Activated T-cell treated with anti-CD3 and anti-CD28 coated beads, Interleukin-2, amount 50 U/mL, for 72 hours (primary cell): Measurements from ENCODE around the gene ARHGAP22. TPM values are rescaled to one million over a fixed set of nuclear protein-coding genes. Genes with fewer than 3 reads are reported as not detected.

Experiments
- ATAC-seq, 2 donors: fragments of 150-1000 bp; cut with Tn5 transposase; replicated peaks in 1 of 2; 2 replicates each; pipeline ENCODE4 v1.10.0; 2021; ENCODE audit warnings: moderate library complexity in 2 of 2, mild to moderate bottlenecking in 1 of 2
- DNase-seq, 2 donors: peaks; one replicate each; pipeline ENCODE4 v3.0.0; 2021 to 2022; ENCODE audit warnings: mixed read lengths in 1 of 2
- H3K27ac Mint-ChIP-seq: one replicate; pipeline ENCODE4 v1.8.0; 2022; ENCODE audit warnings: mild to moderate bottlenecking, moderate library complexity, mixed read lengths
- H3K27me3 Mint-ChIP-seq: one replicate; pipeline ENCODE4 v1.8.0; 2022; ENCODE audit warnings: low read depth, mixed read lengths
- H3K36me3 Mint-ChIP-seq, 2 donors: one replicate each; pipeline ENCODE4 v1.8.0; 2022; ENCODE audit warnings: mixed read lengths in 2 of 2, mild to moderate bottlenecking in 1 of 2; ENCODE audit not compliant: insufficient read depth in 2 of 2
- H3K4me1 Mint-ChIP-seq: one replicate; pipeline ENCODE4 v1.8.0; 2022; ENCODE audit warnings: low read depth, mixed read lengths
- H3K4me3 Mint-ChIP-seq, 2 donors: one replicate each; pipeline ENCODE4 v1.8.0; 2022; ENCODE audit warnings: mild to moderate bottlenecking in 2 of 2, mixed read lengths in 2 of 2, moderate library complexity in 2 of 2
- H3K9me3 Mint-ChIP-seq, 2 donors: one replicate each; pipeline ENCODE4 v1.8.0; 2022; ENCODE audit warnings: mixed read lengths in 2 of 2
- total RNA-seq, 2 donors: library from RNA; stranded (reverse); gene quantifications; one replicate each; pipeline ENCODE4 v1.2.3, GENCODE V29; 2022

ARHGAP22 gene
- total RNA-seq, 2 donors from 2014 or later = not detected

GRCh38 chr10:48639632-48640031 lies 34.8 kb upstream of the ARHGAP22 start:
- peaks cover 4 to 7% of the 10 kb centered on the region in 2 donors for H3K36me3 Mint-ChIP-seq
- no peak overlapping the region for H3K27ac Mint-ChIP-seq
- H3K9me3 Mint-ChIP-seq = peaks cover 5 to 9% of the 10 kb centered on the region in 2 donors
- H3K4me1 Mint-ChIP-seq = peaks cover 1% of the 10 kb centered on the region
- DNase-seq = no peak
- H3K4me3 Mint-ChIP-seq = no peak overlapping the region
- ATAC-seq = no peak
- H3K27me3 Mint-ChIP-seq = peaks cover 41% of the 10 kb centered on the region

- Mint-ChIP-seq H3K4me1 (peaks cover 8% of the 10 kb centered on the region), H3K4me3 (no peak overlapping the region), H3K27ac (no peak overlapping the region), H3K36me3 (peaks cover 4 to 7% of the 10 kb centered on the region in 2 donors), H3K27me3 (peaks cover 34% of the 10 kb centered on the region), H3K9me3 (peaks cover 5 to 9% of the 10 kb centered on the region in 2 donors)
- no peak for DNase-seq
- ATAC-seq = no peak
Measured at GRCh38 chr10:48638739-48639527, 34.1 kb upstream of the ARHGAP22 start.

GRCh38 chr10:48638158-48638557 lies 33.3 kb upstream of the ARHGAP22 start:
- no peak for DNase-seq
- no peak for ATAC-seq

GRCh38 chr10:48636901-48637300 lies 32.0 kb upstream of the ARHGAP22 start:
- peaks cover 42% of the 10 kb centered on the region for H3K27me3 Mint-ChIP-seq
- H3K4me1 Mint-ChIP-seq = peaks cover 16% of the 10 kb centered on the region

More at GRCh38 chr10:48638158-48638557, 33.3 kb upstream of the ARHGAP22 start:
- Mint-ChIP-seq H3K27ac (no peak overlapping the region), H3K36me3 (peaks cover 4 to 7% of the 10 kb centered on the region in 2 donors), H3K27me3 (peaks cover 34% of the 10 kb centered on the region), H3K9me3 (peaks cover 5 to 9% of the 10 kb centered on the region in 2 donors), H3K4me3 (no peak overlapping the region), H3K4me1 (peaks cover 16% of the 10 kb centered on the region)

GRCh38 chr10:48636231-48636630 lies 31.4 kb upstream of the ARHGAP22 start:
- no peak for ATAC-seq
- no peak for DNase-seq
- H3K4me3 Mint-ChIP-seq = no peak overlapping the region
- peaks cover 0 to 6% of the 10 kb centered on the region in 2 donors for H3K36me3 Mint-ChIP-seq
- peaks cover 5 to 9% of the 10 kb centered on the region in 2 donors for H3K9me3 Mint-ChIP-seq
- H3K4me1 Mint-ChIP-seq = peaks cover 16% of the 10 kb centered on the region
- H3K27ac Mint-ChIP-seq = no peak overlapping the region
- H3K27me3 Mint-ChIP-seq = peaks cover 48% of the 10 kb centered on the region

More at GRCh38 chr10:48636901-48637300, 32.0 kb upstream of the ARHGAP22 start:
- H3K27ac Mint-ChIP-seq = no peak overlapping the region
- H3K9me3 Mint-ChIP-seq = peaks cover 5 to 9% of the 10 kb centered on the region in 2 donors
- DNase-seq = no peak
- no peak overlapping the region for H3K4me3 Mint-ChIP-seq
- ATAC-seq = no peak
- H3K36me3 Mint-ChIP-seq = peaks cover 4 to 7% of the 10 kb centered on the region in 2 donors

- ATAC-seq (no peak), DNase-seq (no peak)
- peaks cover 0 to 1% of the 10 kb centered on the region in 2 donors for H3K36me3 Mint-ChIP-seq
- H3K9me3 Mint-ChIP-seq = peaks cover 3 to 9% of the 10 kb centered on the region in 2 donors
- peaks cover 45% of the 10 kb centered on the region for H3K27me3 Mint-ChIP-seq
- H3K4me1 Mint-ChIP-seq = peaks cover 16% of the 10 kb centered on the region
- H3K4me3 Mint-ChIP-seq = no peak overlapping the region
- no peak overlapping the region for H3K27ac Mint-ChIP-seq
Measured at GRCh38 chr10:48634984-48635557, 30.2 kb upstream of the ARHGAP22 start.

GRCh38 chr10:48634198-48634983 lies 29.5 kb upstream of the ARHGAP22 start:
- H3K27ac Mint-ChIP-seq = no peak overlapping the region
- peak overlapping the region; percentile 17 to 43 for H3K4me3 Mint-ChIP-seq
- peak; percentile 95 for ATAC-seq
- peaks cover 16% of the 10 kb centered on the region for H3K4me1 Mint-ChIP-seq
- H3K9me3 Mint-ChIP-seq = peaks cover 3 to 5% of the 10 kb centered on the region in 2 donors
- peak; percentile 39 to 44 for DNase-seq
- peaks cover 38% of the 10 kb centered on the region for H3K27me3 Mint-ChIP-seq
- H3K36me3 Mint-ChIP-seq = no peaks in the 10 kb centered on the region

GRCh38 chr10:48633381-48634197 lies 28.7 kb upstream of the ARHGAP22 start:
- no peak overlapping the region for H3K27ac Mint-ChIP-seq
- peaks cover 3 to 4% of the 10 kb centered on the region in 2 donors for H3K9me3 Mint-ChIP-seq
- DNase-seq (no peak), ATAC-seq (no peak)
- no peaks in the 10 kb centered on the region for H3K36me3 Mint-ChIP-seq
- peaks cover 30% of the 10 kb centered on the region for H3K27me3 Mint-ChIP-seq
- H3K4me1 Mint-ChIP-seq = peaks cover 16% of the 10 kb centered on the region
- H3K4me3 Mint-ChIP-seq = peak overlapping the region; percentile 17 to 43

GRCh38 chr10:48632166-48632565 lies 27.3 kb upstream of the ARHGAP22 start:
- Mint-ChIP-seq H3K9me3 (no peaks in the 10 kb centered on the region), H3K36me3 (no peaks in the 10 kb centered on the region), H3K27ac (no peak overlapping the region), H3K4me3 (no peak overlapping the region), H3K27me3 (peaks cover 16% of the 10 kb centered on the region), H3K4me1 (peaks cover 16% of the 10 kb centered on the region)
- no peak for DNase-seq
- ATAC-seq = no peak

GRCh38 chr10:48627984-48628609 lies 23.2 kb upstream of the ARHGAP22 start:
- Mint-ChIP-seq H3K4me1 (no peaks in the 10 kb centered on the region), H3K4me3 (no peak overlapping the region)
- no peak for ATAC-seq

GRCh38 chr10:48626986-48627731 lies 22.3 kb upstream of the ARHGAP22 start:
- no peaks in the 10 kb centered on the region for H3K36me3 Mint-ChIP-seq
- H3K4me3 Mint-ChIP-seq = no peak overlapping the region
- H3K9me3 Mint-ChIP-seq = no peaks in the 10 kb centered on the region
- ATAC-seq (no peak), DNase-seq (no peak)
- peaks cover 25% of the 10 kb centered on the region for H3K27me3 Mint-ChIP-seq
- no peak overlapping the region for H3K27ac Mint-ChIP-seq
- no peaks in the 10 kb centered on the region for H3K4me1 Mint-ChIP-seq

More at GRCh38 chr10:48627984-48628609, 23.2 kb upstream of the ARHGAP22 start:
- Mint-ChIP-seq H3K9me3 (no peaks in the 10 kb centered on the region), H3K27ac (no peak overlapping the region), H3K27me3 (peaks cover 32% of the 10 kb centered on the region), H3K36me3 (no peaks in the 10 kb centered on the region)
- DNase-seq = no peak
